Activated effector memory CD4-positive, alpha-beta T cell treated with Interleukin-2 at 50 U/mL for 16 hours (primary cell): ENCODE data around the gene B4GALNT1.
"Not testable (repeated sequence)": the region's sequence is repeated elsewhere in the genome, so short reads cannot be mapped to it uniquely, and the experiment has no call there.

Experiments
- DNase-seq: peaks from one replicate; pipeline ENCODE4 v3.0.0-alpha.2; 2020

Gene B4GALNT1

DNA sequence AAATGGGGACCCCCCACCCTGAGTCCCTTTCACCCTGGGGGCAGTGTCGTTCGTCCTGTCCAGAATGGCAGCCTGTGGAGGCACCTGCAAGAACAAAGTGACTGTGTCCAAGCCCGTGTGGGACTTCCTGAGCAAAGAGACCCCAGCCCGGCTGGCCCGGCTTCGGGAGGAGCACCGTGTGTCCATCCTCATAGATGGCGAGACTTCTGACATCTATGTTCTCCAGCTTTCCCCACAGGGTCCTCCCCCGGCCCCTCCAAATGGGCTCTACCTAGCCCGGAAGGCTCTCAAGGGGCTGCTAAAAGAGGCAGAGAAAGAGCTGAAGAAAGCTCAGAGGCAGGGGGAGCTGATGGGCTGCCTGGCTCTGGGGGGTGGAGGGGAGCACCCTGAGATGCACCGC is 26.2 kb downstream of the B4GALNT1 start:
- no peak for DNase-seq

DNA sequence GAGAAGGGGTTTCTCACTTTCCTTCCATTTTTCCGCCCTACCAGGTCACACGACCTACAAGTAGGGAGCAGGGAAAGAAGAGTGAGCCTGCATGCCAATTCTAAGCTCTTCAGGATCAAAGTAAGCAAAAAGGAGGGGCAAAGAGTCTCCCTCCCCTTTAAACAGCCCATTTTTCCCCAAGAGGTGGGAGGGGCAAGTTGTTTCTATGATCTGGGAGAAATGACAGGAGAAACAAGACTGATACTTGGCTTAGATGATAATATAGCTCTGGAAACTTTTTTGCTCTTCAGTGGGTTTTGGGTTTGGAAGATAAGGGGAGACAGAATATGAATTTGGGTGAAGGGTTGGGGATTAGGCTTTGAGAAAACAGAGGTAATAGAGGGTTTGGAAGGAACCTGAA is 26.6 kb downstream of the B4GALNT1 start:
- DNase-seq, result no peak

DNA sequence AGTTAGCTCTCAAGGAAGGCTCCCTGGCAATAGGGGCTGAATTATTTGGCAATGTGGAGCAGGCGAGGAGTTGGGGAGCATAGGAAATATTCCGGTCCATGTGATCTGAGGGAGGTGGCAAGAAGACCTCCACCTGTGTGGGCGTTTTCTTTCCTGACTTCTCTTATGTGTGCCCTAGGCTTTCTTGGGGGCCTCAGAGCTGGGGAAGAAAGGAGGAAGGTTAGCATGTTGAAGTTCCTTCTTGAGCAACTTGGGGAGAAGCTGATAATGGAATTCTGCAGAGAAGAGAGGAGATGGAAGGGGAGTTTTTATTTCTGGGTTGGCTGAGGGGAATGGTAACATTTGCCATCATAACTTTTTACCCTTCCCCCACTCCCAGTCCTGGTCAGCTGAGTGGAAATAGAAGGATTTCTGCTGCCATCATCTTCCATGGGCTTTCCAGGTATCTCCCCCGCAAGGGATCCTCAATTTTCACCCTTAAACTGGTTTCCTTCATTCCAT is 27.1 kb downstream of the B4GALNT1 start:
- no peak for DNase-seq

DNA sequence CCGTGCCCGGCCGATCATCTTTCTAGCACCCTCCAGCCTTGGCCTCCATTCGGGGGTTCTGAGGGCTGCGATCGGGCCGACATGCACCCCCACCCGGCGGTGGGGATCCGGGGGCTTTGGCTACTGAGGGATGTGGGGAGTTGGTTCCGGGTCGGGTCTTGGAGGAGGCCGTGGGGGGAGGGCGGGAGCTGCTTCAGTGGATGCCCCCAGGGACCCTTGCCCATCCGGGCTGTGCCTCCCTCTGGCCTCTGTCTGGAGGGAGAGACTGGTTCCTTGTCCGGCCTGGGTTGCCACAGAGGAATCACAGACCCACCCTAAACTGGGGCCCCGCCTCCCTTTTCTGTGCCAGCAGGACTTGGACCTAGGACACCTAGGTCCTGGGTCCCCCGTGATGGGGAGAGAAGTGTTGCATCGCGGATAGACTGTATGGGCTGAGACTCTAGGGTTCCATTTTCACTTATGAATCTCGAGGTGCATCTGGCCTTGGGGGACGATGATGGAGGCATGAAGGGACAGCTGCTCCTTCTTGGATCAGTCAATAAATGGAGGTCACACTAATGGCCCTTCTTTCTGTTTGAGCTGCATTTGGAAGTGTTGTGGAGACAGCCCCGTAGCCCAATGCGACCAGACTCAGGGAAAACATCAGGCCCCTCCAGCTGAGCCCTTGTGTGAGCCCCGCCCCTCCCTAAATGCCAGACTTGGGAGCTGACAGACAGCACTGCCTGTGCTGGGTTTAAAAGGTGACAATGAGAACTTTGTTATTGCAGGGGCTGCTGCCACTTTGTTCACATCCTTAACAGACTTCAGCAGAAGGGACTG is 27.8 kb downstream of the B4GALNT1 start:
- DNase-seq, result no peak

DNA sequence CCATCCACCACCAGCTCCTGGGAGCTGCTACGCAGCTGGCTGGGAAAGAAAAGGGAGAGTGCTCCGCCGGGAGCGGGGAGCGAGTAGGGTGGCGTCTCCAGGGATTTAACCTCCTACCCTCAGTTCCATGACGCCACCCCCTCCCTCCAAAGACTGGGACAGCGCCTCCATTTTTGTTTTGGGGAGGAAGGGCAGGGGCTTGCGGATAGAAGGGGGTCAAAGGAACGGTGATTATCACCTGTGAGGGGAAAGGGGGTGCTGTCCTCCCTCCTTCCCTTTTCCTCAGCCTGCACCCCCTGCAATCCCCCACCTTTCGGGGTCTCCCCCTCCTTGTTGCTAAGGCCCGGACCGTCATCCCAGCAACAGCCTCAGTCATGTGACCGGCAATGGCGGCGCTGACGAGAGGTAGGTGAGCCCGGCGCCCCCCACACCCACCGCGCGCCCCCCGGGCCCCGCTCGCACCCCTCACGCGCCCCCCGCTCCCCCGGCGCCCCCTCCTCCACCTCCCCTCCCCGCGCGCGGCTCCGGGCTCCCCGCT is 28.5 kb downstream of the B4GALNT1 start, which contains the start of gene DTX3:
Gene DTX3, plus strand, starts transcription at position 371 of the 538 bp plus-strand sequence. CDS start 1,694 bp downstream, outside the sequence.
- DNase-seq, result peak; percentile 15

DNA sequence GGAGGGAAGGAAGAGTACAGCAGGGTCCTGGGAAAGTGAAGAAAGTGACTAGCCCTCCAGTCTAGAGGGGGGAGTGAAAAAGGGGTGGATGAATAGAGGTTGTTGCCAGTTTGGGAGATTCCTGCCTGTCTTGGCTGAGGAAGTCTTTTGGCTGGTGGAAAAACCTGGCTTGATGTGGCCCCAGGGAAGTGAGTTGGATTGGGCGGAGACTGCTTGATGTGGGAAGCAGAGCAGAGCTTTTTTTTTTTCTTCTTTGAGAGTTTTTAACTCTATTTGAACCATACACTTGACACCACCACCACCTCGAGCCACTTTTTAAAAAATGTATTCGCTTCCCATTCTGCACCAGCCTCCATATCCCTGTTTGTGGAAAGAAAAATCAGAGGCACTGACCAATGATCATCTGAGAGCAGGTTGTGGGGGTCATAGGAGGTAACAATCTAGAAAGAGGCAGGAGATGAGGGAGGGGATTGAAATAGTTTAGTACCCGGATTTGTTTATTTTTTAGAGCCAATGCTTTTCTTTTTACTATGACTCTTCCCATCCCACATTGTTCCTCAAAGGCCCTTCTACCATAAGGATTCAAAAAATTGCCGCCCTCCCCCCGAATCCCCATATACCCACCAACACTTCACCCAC is 29.1 kb downstream of the B4GALNT1 start:
- DNase-seq, result no peak

DNA sequence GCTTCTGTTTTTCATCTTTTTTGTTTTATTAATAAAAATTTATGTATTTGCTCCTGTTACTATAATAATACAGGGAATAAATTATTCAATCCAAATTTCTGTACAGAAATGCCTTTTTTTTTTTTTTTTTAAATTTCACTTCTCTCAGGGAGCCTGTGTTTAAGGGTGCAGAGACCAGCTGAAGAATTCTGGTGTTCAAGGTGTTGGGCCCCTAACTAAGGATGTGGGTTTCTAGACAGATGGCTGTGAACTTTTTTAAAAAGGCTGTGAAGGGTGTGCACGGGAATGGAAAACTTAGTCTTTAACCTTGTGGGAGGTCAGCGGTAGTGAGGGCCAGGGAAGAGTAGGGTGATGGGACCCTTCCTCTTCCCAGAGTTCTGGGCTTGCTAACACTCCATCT is 29.7 kb downstream of the B4GALNT1 start:
- DNase-seq, result no peak

DNA sequence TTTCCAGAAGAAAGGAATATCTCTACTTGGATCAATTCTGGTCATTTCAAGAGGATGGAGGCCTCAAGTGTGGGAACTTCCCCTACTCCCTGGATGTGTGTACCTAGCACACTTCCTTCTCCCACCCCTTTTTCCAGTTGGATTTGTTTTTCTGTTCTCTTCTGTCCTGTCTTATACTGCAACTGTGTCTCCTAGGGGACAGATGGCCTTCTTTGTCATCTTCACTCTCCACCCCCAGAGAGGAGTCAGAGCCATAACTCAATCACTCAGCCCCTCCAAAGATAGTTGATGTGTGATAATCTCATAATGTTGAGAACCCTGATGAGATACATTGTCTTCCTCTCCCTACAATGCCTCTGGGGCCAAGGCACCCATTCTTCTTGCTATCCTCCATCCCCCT is 30.5 kb downstream of the B4GALNT1 start:
- DNase-seq, result no peak

DNA sequence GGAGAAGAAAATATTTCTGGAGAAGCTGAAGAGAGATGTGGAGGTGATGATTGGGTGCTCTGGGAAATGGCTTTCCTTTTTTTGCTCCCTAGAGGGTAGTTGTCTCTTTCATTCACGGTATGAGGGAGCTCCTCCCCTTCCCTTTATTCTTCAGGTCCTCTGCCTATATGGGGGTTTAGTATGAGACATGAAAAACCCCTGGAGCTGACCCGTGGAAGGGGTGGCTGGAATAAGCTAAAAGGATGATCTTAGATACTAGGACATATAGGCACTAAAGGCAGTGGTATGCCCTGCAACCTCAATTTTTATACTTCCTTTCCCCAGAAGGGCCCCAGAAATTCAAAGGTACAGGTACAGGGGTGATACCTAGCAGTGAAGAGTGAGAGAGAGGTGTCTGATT is 32.6 kb downstream of the B4GALNT1 start:
- DNase-seq, result no peak

DNA sequence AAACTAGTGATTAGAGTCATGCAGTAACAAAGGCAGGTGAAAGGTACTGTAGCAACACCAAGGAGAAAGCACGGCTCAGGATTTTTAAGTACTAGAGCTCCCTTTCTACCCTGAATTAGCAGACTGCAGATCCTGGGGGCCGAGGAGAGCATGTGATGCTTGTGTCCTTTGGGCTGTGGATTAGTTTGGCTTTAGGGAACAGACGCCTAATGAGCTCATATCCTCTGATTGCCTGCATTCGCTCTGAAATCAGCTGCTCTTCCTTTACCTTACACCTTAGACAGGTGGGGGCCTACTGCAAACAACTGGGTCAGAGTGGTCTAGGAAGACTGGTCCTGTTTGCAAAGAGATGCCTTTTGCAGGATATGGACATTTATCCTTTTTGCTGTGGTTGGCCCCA is 39.8 kb downstream of the B4GALNT1 start:
- DNase-seq, result no peak

DNA sequence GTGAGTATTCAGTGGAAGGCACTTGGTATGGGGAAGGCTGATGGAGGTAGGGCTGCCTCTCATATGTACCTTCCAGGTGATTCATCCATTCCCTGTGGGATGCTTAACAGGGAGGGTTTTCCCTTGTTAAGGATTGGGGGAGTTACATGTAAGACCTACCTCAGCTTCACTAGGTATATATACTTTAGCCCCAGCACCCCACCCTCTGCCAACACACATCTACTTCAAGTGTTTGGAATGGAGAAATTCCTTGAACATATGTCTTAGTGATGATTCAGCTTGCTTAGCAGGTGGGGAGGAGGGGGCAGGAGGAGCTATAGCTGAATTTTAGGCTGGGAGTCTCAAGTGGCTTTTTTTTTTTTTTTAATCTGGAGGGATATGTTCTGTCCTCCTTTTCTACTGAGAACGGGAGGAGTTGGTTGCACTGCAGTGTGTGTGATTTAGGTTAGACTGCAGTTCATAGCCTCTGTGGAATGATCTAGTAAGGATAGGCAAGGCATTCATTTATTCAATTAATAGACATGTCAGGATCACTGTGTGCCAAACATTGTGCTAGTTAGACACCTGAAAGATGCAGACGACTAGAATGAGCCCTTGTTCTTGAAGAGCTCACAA is 40.3 kb downstream of the B4GALNT1 start:
- DNase-seq, result no peak

DNA sequence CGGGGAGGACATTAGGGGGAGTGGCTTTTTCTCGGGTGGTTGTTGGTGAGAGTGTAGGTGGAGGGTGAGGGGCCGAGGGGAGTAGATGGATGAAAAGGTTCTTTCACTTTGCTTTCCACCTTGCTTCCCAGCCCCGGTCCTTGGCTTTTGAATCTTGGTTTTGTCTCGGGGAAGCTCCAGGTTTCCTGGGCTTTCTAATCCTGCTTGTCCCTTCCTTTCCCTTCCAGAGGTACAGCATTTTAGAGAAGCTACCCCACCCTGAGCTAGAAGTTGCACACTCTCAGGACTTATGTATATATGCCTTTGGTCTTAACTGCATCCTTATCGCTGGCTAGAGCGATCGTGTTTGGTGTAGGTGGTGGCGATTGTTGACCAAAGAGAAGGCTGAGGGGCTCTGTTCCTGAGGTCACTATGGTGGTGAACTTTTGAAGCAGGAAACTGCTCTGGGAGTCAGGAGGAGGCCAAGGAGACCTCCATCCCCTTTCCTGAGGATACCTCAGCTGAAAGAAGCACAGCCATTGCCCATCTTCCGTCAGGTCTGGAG is 41.1 kb downstream of the B4GALNT1 start:
- DNase-seq, result no peak

DNA sequence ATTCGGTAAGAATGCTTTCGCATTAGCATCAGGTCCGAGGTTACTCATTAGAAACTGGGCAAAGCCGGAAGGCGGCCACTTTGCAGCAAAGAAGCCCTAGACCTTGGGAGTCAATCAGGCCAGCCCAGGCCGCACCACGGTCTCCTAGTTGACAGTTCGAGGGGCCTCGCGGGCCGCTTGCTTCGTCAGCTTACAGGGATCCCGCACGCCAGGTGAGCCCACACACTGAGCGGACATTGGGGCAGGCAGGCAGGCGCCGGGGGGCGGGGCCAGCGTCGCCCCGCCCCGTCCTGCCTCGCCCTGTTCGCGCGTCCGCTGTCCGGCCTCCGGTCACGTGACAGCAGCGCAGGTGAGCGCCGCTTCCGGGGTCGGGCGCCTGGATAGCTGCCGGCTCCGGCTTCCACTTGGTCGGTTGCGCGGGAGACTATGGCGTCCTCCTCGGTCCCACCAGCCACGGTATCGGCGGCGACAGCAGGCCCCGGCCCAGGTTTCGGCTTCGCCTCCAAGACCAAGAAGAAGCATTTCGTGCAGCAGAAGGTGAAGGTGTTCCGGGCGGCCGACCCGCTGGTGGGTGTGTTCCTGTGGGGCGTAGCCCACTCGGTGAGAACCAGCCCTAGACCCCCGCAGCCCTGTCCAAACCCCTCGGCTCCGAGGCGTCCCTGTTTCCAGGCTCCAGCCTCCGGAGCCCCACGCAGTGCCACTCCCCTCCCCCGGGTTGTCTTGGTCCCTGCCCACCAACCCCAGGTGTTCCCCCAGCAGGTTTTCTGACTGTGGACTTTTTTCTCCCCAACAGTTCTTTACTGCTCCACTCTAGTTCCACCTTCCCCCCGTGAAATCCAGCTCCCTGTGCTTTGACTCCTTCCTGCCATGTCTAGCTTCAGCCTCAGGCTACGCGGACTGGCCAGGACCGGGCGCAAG is 41.9 kb downstream of the B4GALNT1 start, which contains the start of gene PIP4K2C:
Gene PIP4K2C, plus strand, starts transcription at position 329 of the 918 bp plus-strand sequence. Its CDS starts 98 bp downstream, at position 427.
- DNase-seq, result peak; percentile 70

DNA sequence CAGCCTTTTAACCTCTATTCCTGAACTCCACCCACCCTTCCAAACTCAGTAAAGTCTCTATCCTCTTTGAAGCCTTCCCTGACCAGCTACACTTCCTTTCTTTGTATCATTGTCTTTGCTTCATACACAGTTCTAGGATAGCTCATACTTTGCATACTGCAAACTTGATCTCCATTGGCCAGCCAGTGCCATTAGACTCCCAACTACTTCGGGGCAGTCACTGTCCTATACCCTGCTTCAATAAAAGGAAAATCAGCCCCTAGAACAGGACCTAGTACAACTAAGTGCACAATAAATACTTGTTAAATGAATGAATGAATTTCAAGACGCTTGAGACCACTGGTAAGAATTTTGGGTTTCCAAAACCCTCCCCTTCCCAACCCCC is 42.5 kb downstream of the B4GALNT1 start:
- DNase-seq, result no peak

DNA sequence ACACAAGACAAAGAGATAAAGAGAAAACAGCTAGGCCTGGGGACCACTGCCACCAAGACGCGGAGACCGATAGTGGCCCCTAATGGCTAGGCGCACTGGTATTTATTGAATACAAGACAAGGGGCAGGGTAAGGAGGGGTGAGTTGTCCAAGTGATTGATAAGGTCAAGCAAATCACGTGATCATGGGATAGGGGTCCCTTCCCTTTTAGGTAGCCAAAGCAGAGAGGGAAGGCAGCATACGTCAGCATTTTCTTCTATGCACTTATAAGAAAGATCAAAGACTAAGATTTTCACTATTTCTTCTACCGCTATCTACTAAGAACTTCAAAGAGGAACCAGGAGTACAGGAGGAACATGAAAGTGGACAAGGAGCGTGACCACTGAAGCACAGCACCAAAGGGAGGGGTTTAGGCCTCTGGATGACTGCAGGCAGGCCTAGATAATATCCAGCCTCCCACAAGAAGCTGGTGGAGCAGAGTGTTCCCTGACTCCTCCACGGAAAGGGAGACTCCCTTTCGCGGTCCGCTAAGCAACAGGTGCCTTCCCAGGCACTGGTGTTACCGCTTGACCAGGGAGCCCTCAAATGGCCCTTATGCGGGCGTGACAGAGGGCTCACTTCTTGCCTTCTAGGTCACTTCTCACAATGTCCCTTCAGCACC is 43.9 kb downstream of the B4GALNT1 start:
- not testable (repeated sequence) for DNase-seq

DNA sequence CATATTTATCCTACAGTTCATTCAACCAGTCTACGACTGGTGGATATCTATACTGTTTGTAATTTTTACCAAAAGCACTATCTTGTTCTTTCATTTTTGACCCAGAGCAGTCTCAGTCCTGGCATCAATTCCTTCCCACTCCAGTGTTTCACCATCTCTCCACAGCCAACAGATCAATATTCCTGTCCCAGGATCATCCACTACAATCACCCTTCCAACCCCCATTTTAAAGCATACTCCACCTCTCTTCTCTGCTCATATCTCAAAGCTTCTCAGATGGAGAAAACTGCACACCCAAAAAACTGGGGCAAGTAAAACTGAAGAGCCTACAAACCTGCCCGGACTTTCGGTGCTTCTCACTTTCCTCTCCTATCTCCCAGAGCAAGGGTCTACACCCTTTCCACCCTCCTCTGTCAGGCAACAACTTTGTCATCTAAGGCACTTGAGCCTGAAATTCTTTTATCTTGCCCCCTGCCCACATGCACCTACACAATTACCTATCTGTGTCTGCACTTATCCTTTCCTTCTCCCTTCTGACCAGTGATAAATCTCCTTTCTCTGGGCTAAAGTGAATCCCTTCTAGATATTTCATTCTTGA is 46.1 kb downstream of the B4GALNT1 start:
- DNase-seq, result no peak

DNA sequence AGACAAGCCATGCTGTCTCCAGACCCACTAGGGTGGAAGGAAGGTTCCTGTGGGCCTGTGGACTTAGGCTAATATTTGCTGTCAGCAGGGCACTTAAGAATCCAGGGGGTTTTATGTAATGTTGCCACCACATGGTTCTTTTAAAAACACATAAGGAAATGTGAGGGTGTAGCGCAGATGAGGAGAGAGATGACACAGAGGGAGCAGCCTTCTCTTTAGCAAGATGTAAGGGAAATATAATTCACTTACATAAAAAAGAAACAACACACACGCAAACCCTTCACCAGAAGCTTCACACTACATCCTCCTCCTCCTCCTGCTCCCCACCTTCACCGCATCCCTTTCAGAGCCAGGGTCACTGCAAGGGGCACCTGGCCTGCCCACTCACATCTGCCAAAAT is 46.9 kb downstream of the B4GALNT1 start:
- DNase-seq, result no peak

DNA sequence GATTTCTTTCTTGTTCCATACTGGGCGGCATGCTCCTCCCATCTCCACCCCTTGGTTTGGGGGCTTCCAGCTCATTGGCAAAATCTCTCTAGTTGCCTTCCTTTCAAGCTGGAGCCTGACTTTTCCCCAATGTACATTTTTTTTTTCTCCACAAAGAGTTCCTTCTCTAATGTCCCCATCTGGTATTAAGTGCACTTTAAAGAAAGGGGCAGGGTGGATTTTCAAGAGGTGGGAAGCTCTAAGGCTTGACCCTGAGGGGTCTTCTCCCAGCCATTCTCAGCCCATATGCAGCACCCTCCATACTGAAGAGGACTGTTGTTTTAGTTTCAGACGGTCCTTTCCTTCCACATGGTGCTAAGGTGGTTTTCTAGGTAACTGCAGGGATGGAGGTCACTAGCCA is 47.8 kb downstream of the B4GALNT1 start:
- DNase-seq, result no peak

DNA sequence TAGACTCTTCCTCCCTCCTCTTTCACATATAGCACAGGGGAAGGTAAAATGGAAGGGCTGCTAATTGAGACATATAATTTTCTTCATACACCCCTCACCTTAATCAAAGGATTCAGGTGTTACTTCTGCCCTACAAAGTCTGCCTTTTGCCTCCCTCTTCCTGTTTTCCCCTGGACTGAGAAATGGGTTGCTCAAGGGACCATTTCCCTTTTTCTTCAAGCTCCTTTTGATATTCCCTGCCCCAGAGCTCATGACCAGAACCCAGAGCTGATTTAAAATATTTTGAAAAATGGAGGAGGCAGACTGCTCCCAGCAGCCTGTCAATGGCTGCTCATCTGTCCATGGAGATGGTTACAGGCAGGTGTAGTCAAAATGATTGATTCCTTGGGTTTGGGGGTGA is 48.3 kb downstream of the B4GALNT1 start:
- no peak for DNase-seq

DNA sequence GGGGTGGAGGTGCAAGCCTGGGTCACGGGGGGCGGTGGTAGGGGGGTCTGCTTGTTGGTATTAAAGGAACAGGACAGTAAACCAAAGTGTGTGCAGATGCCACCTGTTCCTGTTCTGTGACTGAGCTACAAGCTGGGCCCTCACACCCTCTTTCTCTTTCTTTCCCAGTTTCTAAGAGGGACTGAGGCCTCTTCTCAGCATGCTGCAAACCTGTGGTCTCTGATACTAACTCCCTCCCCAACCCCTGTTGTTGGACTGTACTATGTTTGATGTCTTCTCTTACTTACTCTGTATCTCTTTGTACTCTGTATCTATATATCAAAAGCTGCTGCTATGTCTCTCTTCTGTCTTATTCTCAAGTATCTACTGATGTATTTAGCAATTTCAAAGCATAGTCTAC is 49.0 kb downstream of the B4GALNT1 start:
- DNase-seq, result no peak
